ENCODE measurements around the gene ATP7A. TPM values are rescaled to one million over a fixed set of nuclear protein-coding genes. Genes with fewer than 3 reads are reported as not detected.

ATP7A gene
- total and polyA plus RNA-seq, 9 of the 15 experiments (the other 6 are each of a cell fraction or from before 2014, with no cell fraction given), result 7.8 to 22.7 (median 11.6) TPM

GRCh38 chrX:78035061-78035460, 124.6 kb downstream of the ATP7A start:
- no TSS peak for BruUV-seq (replicated peaks)
- 50% methylated on average over 6 of the region's 6 CpGs for WGBS (ENCODE audit: insufficient coverage, low coverage, missing lambda C conversion rate)
- Histone ChIP-seq H3K79me2 (ENCODE audit: control insufficient read depth, insufficient read depth, low read length) (no peaks in the 10 kb centered on the region), H3K9me3 (replicated peaks; ENCODE audit: control insufficient read depth, insufficient read depth, low read depth, low read length) (no peaks in the 10 kb centered on the region), H3K4me1 (replicated peaks in 1 of 2; ENCODE audit: control insufficient read depth in 2 of 2, insufficient read depth in 2 of 2, low read length in 2 of 2) (no peaks in the 10 kb centered on the region), H3K36me3 (ENCODE audit: control insufficient read depth, insufficient read depth, low read length) (no peaks in the 10 kb centered on the region; the same call in 2 of the 3 replicates), H3K9ac (ENCODE audit: insufficient read depth in 1 of 2, low read depth in 2 of 2, low read length in 2 of 2) (no peak overlapping the region), H2AFZ (ENCODE audit: low read depth, low read length) (no peak overlapping the region), H4K20me1 (replicated peaks; ENCODE audit: control insufficient read depth, insufficient read depth, low read length) (no peaks in the 10 kb centered on the region), H3K27me3 (ENCODE audit: control insufficient read depth in 2 of 2, insufficient read depth in 2 of 2, low read length in 2 of 2) (no peaks in the 10 kb centered on the region), H3K4me2 (ENCODE audit: insufficient read depth, low read length) (no peak overlapping the region), H3K4me3 (no peak overlapping the region), H3K27ac (ENCODE audit: extremely low read depth, low read depth, low read length) (no peak overlapping the region), H3K9me1 (ENCODE audit: control insufficient read depth, insufficient read depth, low read length) (no peaks in the 10 kb centered on the region)
- in situ Hi-C loops (cut with MboI) (no loop called here), intact Hi-C loops (cut with micrococcal nuclease) (no loop called here)
- TF ChIP-seq ATF3 (IDR thresholded peaks at IDR 0.05) (no peak), ATF3 (CRISPR knock-in tag; conservative IDR thresholded peaks at IDR 0.05) (no peak), CBX1 (IDR thresholded peaks at IDR 0.05; ENCODE audit: low read depth) (no peak), NR1H2 (CRISPR knock-in tag; IDR thresholded peaks at IDR 0.05) (no peak), KAT2B (IDR thresholded peaks at IDR 0.05; ENCODE audit: low read depth, low read length) (no peak), SMAD4 (CRISPR knock-in tag; conservative IDR thresholded peaks at IDR 0.05) (no peak), ZNF217 (CRISPR knock-in tag; IDR thresholded peaks at IDR 0.05) (no peak), XRCC5 (IDR thresholded peaks at IDR 0.05; ENCODE audit: low read depth, low read length) (no peak), MECOM (CRISPR knock-in tag; IDR thresholded peaks at IDR 0.05) (no peak), BRD4 (IDR thresholded peaks at IDR 0.05) (no peak), L3MBTL2 (IDR thresholded peaks at IDR 0.05) (no peak), ARID1B (IDR thresholded peaks at IDR 0.05) (no peak), ZNF766 (CRISPR knock-in tag; conservative IDR thresholded peaks at IDR 0.05) (no peak), ZNF24 (IDR thresholded peaks at IDR 0.05) (no peak), ZKSCAN1 (IDR thresholded peaks at IDR 0.05; ENCODE audit: low read depth, low read length) (no peak), ELK3 (CRISPR knock-in tag; IDR thresholded peaks at IDR 0.05) (no peak), ZNF212 (CRISPR knock-in tag; IDR thresholded peaks at IDR 0.05) (no peak), ZNF184 (CRISPR knock-in tag; IDR thresholded peaks at IDR 0.05) (no peak), CC2D1A (IDR thresholded peaks at IDR 0.05) (no peak)
- no peak for DNase-seq (ENCODE audit: extremely low read depth in 1 of 4, low spot score in 3 of 4)
- POLR2A ChIA-PET, result no interaction called here
- no peak for ATAC-seq
- CTCF ChIA-PET (ENCODE audit: low intra/inter-chr PET ratio), result no interaction called here
- no peak for FAIRE-seq

Data from K562 (cell line).